Ishikawa (cell line): Measurements from ENCODE around the gene CD14.

ENCODE experiments used
- CEBPB ChIP-seq: IDR thresholded peaks from 2 replicates; pipeline ENCODE4 v1.6.1; 2012
- CREB1 ChIP-seq: IDR thresholded peaks from 2 replicates; pipeline ENCODE4 v1.6.1; 2012; ENCODE audit warnings: low read depth
- EGR1 ChIP-seq: IDR thresholded peaks from 2 replicates; pipeline ENCODE4 v1.6.1; 2012
- EP300 ChIP-seq: IDR thresholded peaks from 2 replicates; pipeline ENCODE4 v1.6.1; 2012; ENCODE audit warnings: borderline replicate concordance
- FOXM1 ChIP-seq: IDR thresholded peaks from 2 replicates; pipeline ENCODE4 v1.6.1; 2012; ENCODE audit warnings: low read depth, borderline replicate concordance
- NFIC ChIP-seq: IDR thresholded peaks from 2 replicates; pipeline ENCODE4 v1.6.1; 2012
- RAD21 ChIP-seq: IDR thresholded peaks from 2 replicates; pipeline ENCODE4 v1.6.1; 2012; ENCODE audit warnings: low read depth
- TAF1 ChIP-seq: IDR thresholded peaks from 2 replicates; pipeline ENCODE4 v1.6.1; 2012; ENCODE audit warnings: low read depth, mild to moderate bottlenecking
- TCF12 ChIP-seq: IDR thresholded peaks from 2 replicates; pipeline ENCODE4 v1.6.1; 2012; ENCODE audit warnings: low read depth
- TEAD4 ChIP-seq: IDR thresholded peaks from 2 replicates; pipeline ENCODE4 v1.6.1; 2012
- YY1 ChIP-seq: IDR thresholded peaks from 2 replicates; pipeline ENCODE4 v1.6.1; 2012; ENCODE audit warnings: low read depth
- ZBTB7A ChIP-seq: IDR thresholded peaks from 2 replicates; pipeline ENCODE4 v1.6.1; 2012; ENCODE audit warnings: low read depth
- TF ChIP-seq, protein P1 (sequence below): IDR thresholded peaks from 2 replicates; pipeline ENCODE4 v1.6.1; 2012
- TF ChIP-seq, protein P2 (sequence below): IDR thresholded peaks from 2 replicates; pipeline ENCODE4 v1.6.1; 2012; ENCODE audit warnings: low read depth, mild to moderate bottlenecking
- TF ChIP-seq, protein P3 (sequence below): IDR thresholded peaks from 2 replicates; pipeline ENCODE4 v1.6.1; 2012

Gene CD14

DNA sequence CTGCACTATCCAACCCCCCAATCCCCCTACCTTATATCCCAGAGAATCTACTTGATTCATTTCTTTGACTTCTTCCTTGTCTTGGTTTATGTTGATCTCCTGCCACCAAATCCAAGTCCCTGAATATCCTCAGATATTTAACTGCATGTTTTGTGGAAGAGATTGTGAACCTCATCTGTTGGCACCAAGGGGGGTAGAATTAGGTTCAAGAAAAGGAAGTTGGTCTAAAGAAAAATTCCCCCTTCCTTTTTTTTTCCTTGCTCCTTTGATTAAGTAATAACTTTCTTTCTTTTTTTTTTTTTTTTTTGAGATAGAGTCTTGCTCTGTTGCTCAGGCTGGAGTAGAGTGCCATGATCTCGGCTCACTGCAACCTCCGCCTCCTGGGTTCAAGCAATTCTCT is 526 bp upstream of the CD14 start:
- TF ChIP-seq CEBPB (no peak), NFIC (no peak), YY1 (no peak)
- TF ChIP-seq, protein P1, sequence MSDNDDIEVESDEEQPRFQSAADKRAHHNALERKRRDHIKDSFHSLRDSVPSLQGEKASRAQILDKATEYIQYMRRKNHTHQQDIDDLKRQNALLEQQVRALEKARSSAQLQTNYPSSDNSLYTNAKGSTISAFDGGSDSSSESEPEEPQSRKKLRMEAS: no peak

DNA sequence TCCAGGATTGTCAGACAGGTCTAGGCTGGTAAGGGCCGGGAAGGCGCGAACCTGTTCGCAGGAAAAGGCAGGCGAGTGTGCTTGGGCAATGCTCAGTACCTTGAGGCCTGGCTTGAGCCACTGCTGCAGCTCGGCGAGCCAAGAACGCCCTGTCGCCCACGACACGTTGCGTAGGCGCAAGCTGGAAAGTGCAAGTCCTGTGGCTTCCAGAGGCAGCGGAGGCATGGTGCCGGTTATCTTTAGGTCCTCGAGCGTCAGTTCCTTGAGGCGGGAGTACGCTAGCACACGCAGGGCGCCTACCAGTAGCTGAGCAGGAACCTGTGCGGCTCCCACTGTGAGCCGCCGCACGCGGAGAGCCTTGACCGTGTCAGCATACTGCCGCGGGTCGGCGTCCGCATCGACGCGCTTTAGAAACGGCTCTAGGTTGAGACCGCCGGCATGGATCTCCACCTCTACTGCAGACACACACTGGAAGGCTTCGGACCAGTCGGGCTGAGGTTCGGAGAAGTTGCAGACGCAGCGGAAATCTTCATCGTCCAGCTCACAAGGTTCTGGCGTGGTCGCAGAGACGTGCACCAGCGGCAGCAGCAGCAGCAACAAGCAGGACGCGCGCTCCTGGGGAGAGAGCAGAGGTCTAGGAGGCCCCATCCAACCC is 482 bp downstream of the CD14 start:
- no peak for TF ChIP-seq YY1
- TF ChIP-seq TCF12: no peak

DNA sequence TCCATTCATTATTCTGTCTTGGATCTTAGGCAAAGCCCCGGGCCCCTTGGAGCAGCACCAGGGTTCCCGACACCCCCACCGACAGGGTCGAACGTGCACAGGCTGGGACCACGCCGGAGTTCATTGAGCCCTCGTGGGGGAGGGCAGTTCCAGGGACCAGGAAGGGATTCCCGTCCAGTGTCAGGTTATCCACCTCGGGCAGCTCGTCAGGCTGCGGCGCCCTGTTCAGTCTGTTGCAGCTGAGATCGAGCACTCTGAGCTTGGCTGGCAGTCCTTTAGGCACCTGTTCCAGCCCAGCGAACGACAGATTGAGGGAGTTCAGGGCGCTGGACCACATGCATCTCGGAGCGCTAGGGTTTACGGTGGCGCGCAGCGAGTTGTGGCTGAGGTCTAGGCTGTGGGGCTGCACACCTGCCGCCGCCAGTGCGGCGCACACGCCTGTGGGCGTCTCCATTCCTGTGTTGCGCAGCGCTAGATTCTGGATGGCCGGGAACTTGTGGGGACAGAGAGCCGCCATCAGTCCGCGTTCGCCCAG is 1.1 kb downstream of the CD14 start:
- TF ChIP-seq CEBPB (no peak), CREB1 (no peak), TAF1 (no peak), EP300 (no peak), RAD21 (no peak), TEAD4 (no peak), EGR1 (no peak), ZBTB7A (no peak), FOXM1 (no peak), YY1 (no peak), TCF12 (no peak), NFIC (no peak)
- TF ChIP-seq, protein P1: no peak
- TF ChIP-seq, protein P2, sequence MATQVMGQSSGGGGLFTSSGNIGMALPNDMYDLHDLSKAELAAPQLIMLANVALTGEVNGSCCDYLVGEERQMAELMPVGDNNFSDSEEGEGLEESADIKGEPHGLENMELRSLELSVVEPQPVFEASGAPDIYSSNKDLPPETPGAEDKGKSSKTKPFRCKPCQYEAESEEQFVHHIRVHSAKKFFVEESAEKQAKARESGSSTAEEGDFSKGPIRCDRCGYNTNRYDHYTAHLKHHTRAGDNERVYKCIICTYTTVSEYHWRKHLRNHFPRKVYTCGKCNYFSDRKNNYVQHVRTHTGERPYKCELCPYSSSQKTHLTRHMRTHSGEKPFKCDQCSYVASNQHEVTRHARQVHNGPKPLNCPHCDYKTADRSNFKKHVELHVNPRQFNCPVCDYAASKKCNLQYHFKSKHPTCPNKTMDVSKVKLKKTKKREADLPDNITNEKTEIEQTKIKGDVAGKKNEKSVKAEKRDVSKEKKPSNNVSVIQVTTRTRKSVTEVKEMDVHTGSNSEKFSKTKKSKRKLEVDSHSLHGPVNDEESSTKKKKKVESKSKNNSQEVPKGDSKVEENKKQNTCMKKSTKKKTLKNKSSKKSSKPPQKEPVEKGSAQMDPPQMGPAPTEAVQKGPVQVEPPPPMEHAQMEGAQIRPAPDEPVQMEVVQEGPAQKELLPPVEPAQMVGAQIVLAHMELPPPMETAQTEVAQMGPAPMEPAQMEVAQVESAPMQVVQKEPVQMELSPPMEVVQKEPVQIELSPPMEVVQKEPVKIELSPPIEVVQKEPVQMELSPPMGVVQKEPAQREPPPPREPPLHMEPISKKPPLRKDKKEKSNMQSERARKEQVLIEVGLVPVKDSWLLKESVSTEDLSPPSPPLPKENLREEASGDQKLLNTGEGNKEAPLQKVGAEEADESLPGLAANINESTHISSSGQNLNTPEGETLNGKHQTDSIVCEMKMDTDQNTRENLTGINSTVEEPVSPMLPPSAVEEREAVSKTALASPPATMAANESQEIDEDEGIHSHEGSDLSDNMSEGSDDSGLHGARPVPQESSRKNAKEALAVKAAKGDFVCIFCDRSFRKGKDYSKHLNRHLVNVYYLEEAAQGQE: no peak
- TF ChIP-seq, protein P3, sequence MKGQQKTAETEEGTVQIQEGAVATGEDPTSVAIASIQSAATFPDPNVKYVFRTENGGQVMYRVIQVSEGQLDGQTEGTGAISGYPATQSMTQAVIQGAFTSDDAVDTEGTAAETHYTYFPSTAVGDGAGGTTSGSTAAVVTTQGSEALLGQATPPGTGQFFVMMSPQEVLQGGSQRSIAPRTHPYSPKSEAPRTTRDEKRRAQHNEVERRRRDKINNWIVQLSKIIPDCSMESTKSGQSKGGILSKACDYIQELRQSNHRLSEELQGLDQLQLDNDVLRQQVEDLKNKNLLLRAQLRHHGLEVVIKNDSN: no peak

DNA sequence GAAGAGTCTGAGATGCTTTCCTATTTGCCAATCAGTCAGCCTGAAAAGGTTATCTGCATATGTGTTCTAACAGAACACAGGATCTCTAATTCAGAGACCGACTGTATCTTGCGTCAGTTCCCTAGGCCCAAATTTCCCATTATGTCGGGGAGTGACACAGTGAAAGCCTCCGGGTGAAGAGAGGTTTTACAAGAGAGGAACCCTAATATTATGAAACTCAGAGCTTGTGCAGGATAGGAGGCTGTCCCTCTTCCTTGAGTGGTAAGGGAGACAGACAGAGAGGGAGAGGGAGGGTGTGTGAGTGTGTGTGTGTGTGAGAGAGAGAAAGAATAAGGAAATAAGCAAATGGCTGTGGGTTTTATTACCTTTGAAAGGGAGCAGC is 1.9 kb downstream of the CD14 start:
- TF ChIP-seq TEAD4 (no peak), YY1 (no peak), CREB1 (no peak), CEBPB (no peak), TAF1 (no peak), ZBTB7A (no peak), FOXM1 (no peak), TCF12 (no peak), RAD21 (no peak), EP300 (no peak), NFIC (no peak), EGR1 (no peak)
- TF ChIP-seq, protein P2: no peak
- TF ChIP-seq, protein P3: no peak
- TF ChIP-seq, protein P1: no peak

DNA sequence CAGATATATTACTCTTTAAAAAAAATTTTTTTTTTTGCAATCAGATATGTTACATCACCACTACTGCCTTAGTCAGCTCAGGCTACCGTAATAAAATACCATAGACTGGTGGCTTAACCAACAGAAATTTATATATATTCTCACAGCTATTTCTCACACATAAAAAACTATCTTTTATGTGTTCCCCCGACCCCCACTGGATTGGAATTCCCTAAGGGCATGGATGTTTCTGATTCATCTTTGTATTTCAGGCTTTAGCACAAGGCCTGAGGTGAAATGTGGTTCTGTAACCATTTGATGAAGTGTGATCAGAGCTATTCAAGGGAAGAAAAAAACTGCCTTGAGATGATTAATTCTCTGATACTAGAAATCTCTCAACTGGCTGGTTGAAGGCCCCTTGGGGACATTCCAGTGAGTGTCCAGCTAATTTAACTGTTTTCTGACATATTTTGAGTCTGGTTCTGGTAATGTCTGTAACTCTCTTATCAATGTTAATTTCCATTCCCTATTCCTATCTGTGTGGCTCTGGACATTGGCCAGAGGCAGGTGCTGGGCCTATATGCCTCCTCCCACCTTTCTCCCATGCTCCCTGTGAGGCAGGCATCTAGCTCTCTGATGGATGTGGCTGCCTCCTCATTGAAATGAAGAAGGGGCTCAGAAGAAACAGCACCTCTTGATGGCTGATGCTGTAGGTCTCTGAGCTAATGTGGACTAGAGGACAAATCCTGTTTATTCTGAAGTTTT is 2.5 kb downstream of the CD14 start:
- TF ChIP-seq CREB1: no peak
- TF ChIP-seq YY1: no peak
- TF ChIP-seq, protein P2: no peak
- TF ChIP-seq TCF12: no peak
- no peak for TF ChIP-seq ZBTB7A
- no peak for TF ChIP-seq CEBPB
- no peak for TF ChIP-seq TAF1
- no peak for TF ChIP-seq NFIC
- no peak for TF ChIP-seq EP300
- TF ChIP-seq, protein P3: no peak
- TF ChIP-seq TEAD4: no peak
- no peak for TF ChIP-seq FOXM1
- no peak for TF ChIP-seq EGR1
- TF ChIP-seq RAD21: no peak
- TF ChIP-seq, protein P1: no peak
